Measurements from ENCODE around the gene HDAC4. TPM values are rescaled to one million over a fixed set of nuclear protein-coding genes. Genes with fewer than 3 reads are reported as not detected.

HDAC4 gene
- total RNA-seq, 1 experiment from 2014 or later = 32.0 TPM

DNA sequence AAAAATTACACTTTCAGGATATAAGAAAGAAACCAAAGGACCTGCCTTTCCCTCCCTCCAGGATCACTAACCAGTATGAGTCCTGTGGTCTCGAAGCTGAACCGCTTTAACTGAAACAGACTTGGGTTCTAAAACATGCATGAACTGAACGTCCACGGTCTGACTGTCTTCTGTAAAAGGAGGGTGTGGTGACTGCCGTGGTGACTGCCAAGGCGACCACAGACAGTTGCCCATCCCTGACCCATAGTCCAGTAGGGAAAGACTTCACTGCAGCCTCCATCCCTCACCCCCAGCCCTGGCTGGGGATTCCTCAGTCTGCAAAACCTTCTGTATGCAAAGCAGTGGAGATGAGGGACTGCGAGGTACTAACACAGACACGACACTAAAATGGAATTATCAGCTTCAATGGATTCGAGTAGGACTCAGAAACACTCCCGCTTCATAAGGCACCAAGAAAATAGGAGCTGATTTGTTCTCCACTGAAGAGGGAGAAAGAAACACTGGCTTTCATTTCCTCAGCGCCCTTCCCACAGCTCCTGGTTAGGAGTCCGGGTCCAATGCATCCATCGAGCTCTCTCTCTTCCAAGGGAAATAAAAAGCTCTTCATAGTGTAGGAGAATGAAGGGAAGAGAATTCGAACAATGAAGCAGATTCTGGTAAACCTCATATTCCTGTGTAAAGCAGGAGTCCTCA lies 197.2 kb downstream of the HDAC4 start:
- Histone ChIP-seq H3K9ac (ENCODE audit: extremely low read depth, insufficient read length, low read length) (no peak overlapping the region), H3K56ac (ENCODE audit: insufficient read length, low read depth, low read length) (no peak overlapping the region), H3K27me3 (ENCODE audit: insufficient read depth, low read length) (no peaks in the 10 kb centered on the region), H2BK12ac (ENCODE audit: insufficient read length, low read depth, low read length) (no peak overlapping the region), H3K23ac (ENCODE audit: insufficient read length, low read depth, low read length) (no peak overlapping the region), H4K20me1 (ENCODE audit: control insufficient read depth, insufficient read depth, insufficient read length) (no peaks in the 10 kb centered on the region), H2BK20ac (ENCODE audit: low read depth, low read length, poor library complexity, severe bottlenecking) (no peak overlapping the region), H2BK15ac (ENCODE audit: low read depth, low read length) (no peak overlapping the region), H3K9me3 (ENCODE audit: control insufficient read depth, low read depth, low read length) (no peaks in the 10 kb centered on the region), H3K23me2 (ENCODE audit: insufficient read length, low read depth, low read length, poor library complexity, severe bottlenecking) (no peaks in the 10 kb centered on the region), H3K4ac (ENCODE audit: low read depth, low read length) (no peak overlapping the region), H3T11ph (ENCODE audit: low read length) (no peak overlapping the region), H3K18ac (ENCODE audit: insufficient read length, low read depth, low read length) (no peak overlapping the region), H2AFZ (ENCODE audit: low read length) (no peak overlapping the region), H3K79me2 (ENCODE audit: insufficient read depth, low read length) (no peaks in the 10 kb centered on the region), H3K27ac (ENCODE audit: insufficient read length, low read depth, low read length) (no peak overlapping the region), H4K5ac (ENCODE audit: insufficient read length, low read depth, low read length) (no peak overlapping the region), H3K79me1 (ENCODE audit: insufficient read depth, low read depth, low read length, poor library complexity, severe bottlenecking) (peaks cover 5% of the 10 kb centered on the region), H2AK5ac (ENCODE audit: insufficient read length, low read length) (no peak overlapping the region), H3K4me1 (ENCODE audit: insufficient read depth, low read length) (no peaks in the 10 kb centered on the region; the same call in 1 of the 2 replicates), H3K4me2 (ENCODE audit: insufficient read depth, insufficient read length, low read length) (no peak overlapping the region), H4K91ac (ENCODE audit: insufficient read length, low read depth, low read length) (no peak overlapping the region), H2BK120ac (ENCODE audit: low read depth, low read length, poor library complexity, severe bottlenecking) (no peak overlapping the region), H2BK5ac (ENCODE audit: insufficient read length, low read length) (no peak overlapping the region), H4K8ac (replicated peaks; ENCODE audit: insufficient read length, low read depth, low read length) (no peak overlapping the region), H3K14ac (ENCODE audit: insufficient read depth, low read length) (no peak overlapping the region)
- Mint-ChIP-seq H3K4me1 (peaks cover 27 to 43% of the 10 kb centered on the region in 2 experiments), H3K4me3 (no peak overlapping the region), H3K27ac (no peak overlapping the region; a peak in 1 of 7 replicates), H3K27me3 (ENCODE audit: low read depth) (no peaks in the 10 kb centered on the region), H3K36me3 (ENCODE audit: insufficient read depth in 1 of 3, low read depth in 3 of 3) (peaks cover 0 to 3% (median 2%) of the 10 kb centered on the region in 3 experiments; a peak in 6 of 7 replicates), H3K9me3 (no peaks in the 10 kb centered on the region)
- no peak for DNase-seq
- TF ChIP-seq, protein P1, sequence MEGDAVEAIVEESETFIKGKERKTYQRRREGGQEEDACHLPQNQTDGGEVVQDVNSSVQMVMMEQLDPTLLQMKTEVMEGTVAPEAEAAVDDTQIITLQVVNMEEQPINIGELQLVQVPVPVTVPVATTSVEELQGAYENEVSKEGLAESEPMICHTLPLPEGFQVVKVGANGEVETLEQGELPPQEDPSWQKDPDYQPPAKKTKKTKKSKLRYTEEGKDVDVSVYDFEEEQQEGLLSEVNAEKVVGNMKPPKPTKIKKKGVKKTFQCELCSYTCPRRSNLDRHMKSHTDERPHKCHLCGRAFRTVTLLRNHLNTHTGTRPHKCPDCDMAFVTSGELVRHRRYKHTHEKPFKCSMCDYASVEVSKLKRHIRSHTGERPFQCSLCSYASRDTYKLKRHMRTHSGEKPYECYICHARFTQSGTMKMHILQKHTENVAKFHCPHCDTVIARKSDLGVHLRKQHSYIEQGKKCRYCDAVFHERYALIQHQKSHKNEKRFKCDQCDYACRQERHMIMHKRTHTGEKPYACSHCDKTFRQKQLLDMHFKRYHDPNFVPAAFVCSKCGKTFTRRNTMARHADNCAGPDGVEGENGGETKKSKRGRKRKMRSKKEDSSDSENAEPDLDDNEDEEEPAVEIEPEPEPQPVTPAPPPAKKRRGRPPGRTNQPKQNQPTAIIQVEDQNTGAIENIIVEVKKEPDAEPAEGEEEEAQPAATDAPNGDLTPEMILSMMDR (conservative IDR thresholded peaks at IDR 0.05) = no peak
- WGBS (ENCODE audit: extremely low coverage, insufficient read length, low lambda C conversion rate) = no CpG with 5 or more reads among the region's 14 CpGs
